ENCODE data around the gene MTM1.

The MTM1 gene

GRCh38 chrX:150602743-150603142 lies 34.3 kb downstream of the MTM1 start:
- no peak for DNase-seq (ENCODE audit: low read depth in 2 of 2)

GRCh38 chrX:150605603-150606002 lies 37.2 kb downstream of the MTM1 start:
- DNase-seq (ENCODE audit: low read depth in 2 of 2), result no peak

GRCh38 chrX:150607201-150607600 lies 38.8 kb downstream of the MTM1 start:
- no peak for DNase-seq (ENCODE audit: low read depth in 2 of 2)

- no peak for DNase-seq (ENCODE audit: low read depth in 2 of 2)
Measured at GRCh38 chrX:150610043-150610442, 41.6 kb downstream of the MTM1 start.

- no peak for DNase-seq (ENCODE audit: low read depth in 2 of 2)
Measured at GRCh38 chrX:150610446-150610845, 42.0 kb downstream of the MTM1 start.

- no peak for DNase-seq (ENCODE audit: low read depth in 2 of 2)
Measured at GRCh38 chrX:150615356-150615755, 46.9 kb downstream of the MTM1 start.

GRCh38 chrX:150616179-150616862 lies 47.9 kb downstream of the MTM1 start:
- no peak for DNase-seq (ENCODE audit: low read depth in 2 of 2)

- no peak for DNase-seq (ENCODE audit: low read depth in 2 of 2)
Measured at GRCh38 chrX:150616863-150617198, 48.4 kb downstream of the MTM1 start.

GRCh38 chrX:150621652-150622051 lies 53.2 kb downstream of the MTM1 start:
- DNase-seq (ENCODE audit: low read depth in 2 of 2), result no peak

GRCh38 chrX:150623583-150623982 lies 55.2 kb downstream of the MTM1 start:
- DNase-seq (ENCODE audit: low read depth in 2 of 2), result no peak

GRCh38 chrX:150625097-150625496 lies 56.7 kb downstream of the MTM1 start:
- DNase-seq (ENCODE audit: low read depth in 2 of 2), result no peak

- DNase-seq (ENCODE audit: low read depth in 2 of 2), result no peak
Measured at GRCh38 chrX:150625875-150626274, 57.5 kb downstream of the MTM1 start.

GRCh38 chrX:150627957-150628356 lies 59.5 kb downstream of the MTM1 start:
- DNase-seq (ENCODE audit: low read depth in 2 of 2), result no peak

- DNase-seq (ENCODE audit: low read depth in 2 of 2), result no peak
Measured at GRCh38 chrX:150635952-150636351, 67.5 kb downstream of the MTM1 start.

GRCh38 chrX:150642423-150642822 lies 74.0 kb downstream of the MTM1 start:
- DNase-seq (ENCODE audit: low read depth in 2 of 2), result no peak

- DNase-seq (ENCODE audit: low read depth in 2 of 2), result no peak
Measured at GRCh38 chrX:150643271-150643670, 74.8 kb downstream of the MTM1 start.

- no peak for DNase-seq (ENCODE audit: low read depth in 2 of 2)
Measured at GRCh38 chrX:150643958-150644357, 75.5 kb downstream of the MTM1 start.

- no peak for DNase-seq (ENCODE audit: low read depth in 2 of 2)
Measured at GRCh38 chrX:150644422-150644821, 76.0 kb downstream of the MTM1 start.

GRCh38 chrX:150647331-150647730 lies 78.9 kb downstream of the MTM1 start:
- no peak for DNase-seq (ENCODE audit: low read depth in 2 of 2)

- no peak for DNase-seq (ENCODE audit: low read depth in 2 of 2)
Measured at GRCh38 chrX:150648296-150648940, 80.0 kb downstream of the MTM1 start.

GRCh38 chrX:150649096-150649870 lies 80.9 kb downstream of the MTM1 start:
- no peak for DNase-seq (ENCODE audit: low read depth in 2 of 2)

GRCh38 chrX:150651906-150652305 lies 83.5 kb downstream of the MTM1 start:
- DNase-seq (ENCODE audit: low read depth in 2 of 2), result no peak

- DNase-seq (ENCODE audit: low read depth in 2 of 2), result no peak
Measured at GRCh38 chrX:150655788-150656187, 87.4 kb downstream of the MTM1 start.
